Heart left ventricle (tissue), 16 donors: Measurements from ENCODE around the gene METTL4. TPM values are rescaled to one million over a fixed set of nuclear protein-coding genes. Genes with fewer than 3 reads are reported as not detected.

Experiments
- ATAC-seq, 4 donors: fragments of 200-7000 bp; cut with Tn5 transposase; one replicate each; pipeline ENCODE4 v1.9.1; 2020 to 2022; ENCODE audit warnings: moderate library complexity in 4 of 4, mild to moderate bottlenecking in 3 of 4, moderate number of reproducible peaks in 1 of 4
- DNase-seq, 5 donors: peaks; one replicate each; pipeline ENCODE4 v3.0.0-alpha.2; 2020
- H3K27ac ChIP-seq, 12 donors: fragments of 200-600 bp; sonication (generic) in 4 of 12; one replicate each; pipeline versions ENCODE4 v1.5.0 to v1.8.0; 2016 to 2022; ENCODE audit warnings: mild to moderate bottlenecking in 2 of 12
- H3K27me3 ChIP-seq, 9 donors: fragments of 200-600 bp; sonication (generic) in 2 of 9; one replicate each; pipeline versions ENCODE4 v1.5.1 to v1.8.0; 2016 to 2022; ENCODE audit warnings: mild to moderate bottlenecking in 3 of 9
- H3K36me3 ChIP-seq, 9 donors: fragments of 200-600 bp; sonication (generic) in 2 of 9; one replicate each; pipeline versions ENCODE4 v1.5.0 to v1.8.0; 2018 to 2022; ENCODE audit warnings: mild to moderate bottlenecking in 2 of 9
- H3K4me1 ChIP-seq, 12 donors: fragments of 200-600 bp; sonication (generic) in 4 of 12; one replicate each; pipeline versions ENCODE4 v1.5.0 to v1.8.0; 2016 to 2022; ENCODE audit warnings: mild to moderate bottlenecking in 3 of 12
- H3K4me3 ChIP-seq, 12 donors: fragments of 200-600 bp; sonication (generic) in 4 of 12; one replicate each; pipeline versions ENCODE4 v1.5.0 to v1.8.0; 2017 to 2022; ENCODE audit warnings: mild to moderate bottlenecking in 9 of 12, moderate library complexity in 4 of 12
- H3K9me3 ChIP-seq, 12 donors: fragments of 200-600 bp; sonication (generic) in 4 of 12; one replicate each; pipeline versions ENCODE4 v1.5.0 to v1.8.0; 2016 to 2022; ENCODE audit warnings: mild to moderate bottlenecking in 1 of 12
- POLR2A ChIP-seq, 2 donors: fragments of 450-650 bp; IDR thresholded peaks; one replicate each; pipeline ENCODE4 v1.6.1; 2017; ENCODE audit warnings: antibody characterized with exemption in 2 of 2, mild to moderate bottlenecking in 2 of 2, moderate library complexity in 2 of 2
- WGBS, 4 donors: extraction: QIAGEN DNeasy Blood & Tissue Kit in 2 of 4; methylation state at CpG; one replicate each; pipeline versions ENCODE4 v1.1.5 to v1.1.7; 2013 to 2018; 5-methylcytosine and 5-hydroxymethylcytosine counted together
- intact Hi-C, 10 donors: fragments of 100-400 bp; cut with DNase I; formaldehyde crosslinking; loops; one replicate each; pipeline versions ENCODE4 v1.11.1 to v1.14.2; 2022
- polyA plus RNA-seq, 2 donors: library from polyadenylated mRNA; stranded (reverse); fragments of 200-250 nt; gene quantifications; one replicate each; pipeline ENCODE4 v1.2.3, GENCODE V29; 2013
- total RNA-seq, 9 donors: library from RNA; depleted of rRNA in 2 of 9; stranded (reverse); fragments of >200 nt in 2 of 9; fragmentation: NEBNext Ultra II Directional in 3 of 9; extraction: Animal tissue kit (Norgen Biotek cat#: 25700) in 3 of 9; gene quantifications; one replicate each; pipeline versions ENCODE4 v1.1.0 to v1.2.4, GENCODE V29; 2016 to 2023
- TF ChIP-seq, protein P1 (sequence below), 12 donors: fragments of 200-600 bp; sonication (generic) in 4 of 12; IDR thresholded peaks; one replicate each; pipeline versions ENCODE4 v1.5.0 to v1.8.0; 2018 to 2022; ENCODE audit warnings: antibody characterized with exemption in 12 of 12, mild to moderate bottlenecking in 5 of 12
- donor health status: ischemic (EF 13 %, LVEDD 7.1; RV severe dilation, severe dysfunction).
- donor health status: healthy with polysubstance abuse.
- donor health status: DM: no; HTN: yes; CAD: no.
- donor health status: DM: no; HTN: no; CAD: no.
- donor health status: ischemic (EF 25% LVEDD 6.9; RV normal size, moderate dysfunction).
- donor health status: ischemic (EF 25% LVEDD 5.7; RV mildly dilated, moderate dysfunction).
- donor health status: healthy.
- donor health status: DM: yes; HTN: yes; CAD: no.
- donor health status: ischemic (EF 35%, LVEDD 5.7; RV mildly dilated, moderate dysfunction).
- donor health status: nonischemic (EF 11% LVEDD 7.7; RV severe dilation, severe dysfunction).
- donor health status: DM: yes; HTN: yes; CAD: no.
- donor health status: PGD.
- donor health status: ischemic (EF 29% LVEDD 5.4; RV normal size, mild dysfunction).
- donor health status: nonischemic (EF 23%, LVEDD 6.1; RV moderate dilation, normal function).

Gene METTL4
- total and polyA plus RNA-seq, 11 donors: 3.1 to 10.3 (median 5.8) TPM

DNA sequence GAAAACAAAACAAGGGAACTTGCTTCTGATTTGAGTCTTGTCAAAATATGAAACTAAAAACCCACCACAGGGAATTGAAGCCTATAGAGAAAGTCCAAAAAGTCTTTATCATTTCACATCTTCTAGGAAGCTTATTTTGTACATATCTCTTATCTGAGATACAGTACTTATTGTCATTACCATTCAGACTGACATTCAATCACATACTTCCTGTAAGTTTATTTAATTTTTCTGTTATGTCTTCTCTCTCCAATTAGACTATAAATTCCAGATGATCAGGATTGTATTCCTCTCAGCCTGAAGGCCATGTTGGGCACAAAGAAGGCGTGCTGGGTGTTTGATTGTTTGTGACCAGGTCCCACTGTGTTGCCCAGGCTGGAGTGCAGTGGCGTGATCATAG lies 59.2 kb downstream of the METTL4 start:
- WGBS, 4 donors: 93 to 97% (median 95%) methylated on average over 2 of the region's 2 CpGs
- H3K36me3 ChIP-seq: no peaks in the 10 kb centered on the region
- no peaks in the 10 kb centered on the region for H3K27me3 ChIP-seq
- TF ChIP-seq, protein P1, sequence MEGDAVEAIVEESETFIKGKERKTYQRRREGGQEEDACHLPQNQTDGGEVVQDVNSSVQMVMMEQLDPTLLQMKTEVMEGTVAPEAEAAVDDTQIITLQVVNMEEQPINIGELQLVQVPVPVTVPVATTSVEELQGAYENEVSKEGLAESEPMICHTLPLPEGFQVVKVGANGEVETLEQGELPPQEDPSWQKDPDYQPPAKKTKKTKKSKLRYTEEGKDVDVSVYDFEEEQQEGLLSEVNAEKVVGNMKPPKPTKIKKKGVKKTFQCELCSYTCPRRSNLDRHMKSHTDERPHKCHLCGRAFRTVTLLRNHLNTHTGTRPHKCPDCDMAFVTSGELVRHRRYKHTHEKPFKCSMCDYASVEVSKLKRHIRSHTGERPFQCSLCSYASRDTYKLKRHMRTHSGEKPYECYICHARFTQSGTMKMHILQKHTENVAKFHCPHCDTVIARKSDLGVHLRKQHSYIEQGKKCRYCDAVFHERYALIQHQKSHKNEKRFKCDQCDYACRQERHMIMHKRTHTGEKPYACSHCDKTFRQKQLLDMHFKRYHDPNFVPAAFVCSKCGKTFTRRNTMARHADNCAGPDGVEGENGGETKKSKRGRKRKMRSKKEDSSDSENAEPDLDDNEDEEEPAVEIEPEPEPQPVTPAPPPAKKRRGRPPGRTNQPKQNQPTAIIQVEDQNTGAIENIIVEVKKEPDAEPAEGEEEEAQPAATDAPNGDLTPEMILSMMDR (IDR thresholded peaks at IDR 0.05): no peak
- TF ChIP-seq POLR2A (IDR thresholded peaks at IDR 0.05): no peak
- ATAC-seq (no peak), DNase-seq (no peak)
- intact Hi-C loops: no loop called here
- peaks cover 0 to 20% (median 3%) of the 10 kb centered on the region in 12 donors for H3K4me1 ChIP-seq
- no peak overlapping the region for H3K27ac ChIP-seq
- no peaks in the 10 kb centered on the region for H3K9me3 ChIP-seq
- H3K4me3 ChIP-seq: no peak overlapping the region

DNA sequence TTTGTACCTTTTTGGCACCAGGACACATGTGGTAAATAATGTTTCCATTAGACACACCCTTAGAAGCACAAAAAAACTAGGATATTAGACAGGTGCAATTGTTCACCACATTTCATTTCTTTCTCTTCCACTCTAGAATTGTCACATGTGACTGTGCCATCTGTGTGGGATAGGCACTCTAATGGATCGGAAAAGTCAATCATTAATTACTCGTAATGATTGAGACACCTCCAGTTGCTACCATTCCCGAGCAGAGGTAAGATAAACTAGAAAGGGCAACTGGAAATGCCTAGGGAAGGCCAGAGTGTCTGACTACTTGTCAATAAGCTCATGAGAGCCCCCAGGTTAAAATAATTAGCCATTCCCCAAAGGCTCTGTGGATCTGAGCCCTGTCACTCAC lies 59.9 kb downstream of the METTL4 start:
- WGBS, 4 donors: 92 to 95% (median 93%) methylated on average over 3 of the region's 3 CpGs
- Histone ChIP-seq H3K4me1 (peaks cover 0 to 16% (median 3%) of the 10 kb centered on the region in 12 donors), H3K4me3 (no peak overlapping the region), H3K36me3 (no peaks in the 10 kb centered on the region), H3K27ac (no peak overlapping the region), H3K27me3 (no peaks in the 10 kb centered on the region), H3K9me3 (no peaks in the 10 kb centered on the region)
- intact Hi-C loops: no loop called here
- no peak for DNase-seq
- no peak for TF ChIP-seq POLR2A (IDR thresholded peaks at IDR 0.05)
- TF ChIP-seq, protein P1 (IDR thresholded peaks at IDR 0.05): no peak
- ATAC-seq: no peak

DNA sequence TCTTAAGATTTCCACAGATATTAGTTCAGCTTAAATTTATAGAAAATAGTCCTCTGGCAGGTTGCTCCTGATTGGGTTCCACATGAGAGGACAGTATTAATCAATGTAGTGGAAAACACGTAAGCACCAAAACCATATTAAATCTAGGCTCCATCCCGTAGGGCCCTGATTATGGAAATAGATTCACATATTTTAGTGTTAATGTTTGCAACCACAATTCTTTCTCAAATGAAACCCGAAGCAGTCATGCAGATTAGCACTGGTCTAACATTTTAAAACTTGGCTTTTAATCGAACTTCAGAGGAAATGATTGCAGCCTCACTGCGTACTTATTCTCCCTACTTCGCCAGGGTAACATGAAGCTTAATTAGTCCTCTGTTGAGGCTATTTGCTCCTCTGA lies 60.9 kb downstream of the METTL4 start:
- no peak overlapping the region for H3K27ac ChIP-seq
- peaks cover 0 to 7% (median 0%) of the 10 kb centered on the region in 12 donors for H3K4me1 ChIP-seq
- TF ChIP-seq POLR2A (IDR thresholded peaks at IDR 0.05): no peak
- TF ChIP-seq, protein P1 (IDR thresholded peaks at IDR 0.05): no peak
- no peak overlapping the region for H3K4me3 ChIP-seq
- H3K9me3 ChIP-seq: no peaks in the 10 kb centered on the region
- ATAC-seq: no peak
- intact Hi-C loops: no loop called here
- H3K27me3 ChIP-seq: no peaks in the 10 kb centered on the region
- 90 to 94% (median 91%) methylated on average over 6 of the region's 6 CpGs for WGBS, 4 donors
- DNase-seq: no peak
- H3K36me3 ChIP-seq: no peaks in the 10 kb centered on the region

DNA sequence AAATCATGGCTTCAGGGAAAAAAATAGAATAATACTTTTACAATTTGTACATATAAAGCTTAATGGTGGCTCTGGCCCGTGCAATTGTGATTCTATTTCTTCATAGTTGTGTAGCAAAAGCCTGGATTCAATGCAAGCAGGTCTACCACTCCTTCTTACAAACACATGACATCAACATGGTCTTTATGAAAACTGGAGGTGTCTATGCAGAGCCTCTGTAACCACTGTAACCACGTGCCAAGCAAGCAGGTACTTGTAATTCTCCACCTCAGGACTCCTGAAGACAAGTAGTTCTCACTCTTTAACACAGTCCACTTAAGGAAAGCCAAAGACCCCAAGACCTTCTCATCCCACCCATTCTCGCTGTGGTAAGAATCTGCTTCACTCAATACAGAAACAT lies 62.6 kb downstream of the METTL4 start:
- no peaks in the 10 kb centered on the region for H3K36me3 ChIP-seq
- TF ChIP-seq, protein P1 (IDR thresholded peaks at IDR 0.05): no peak
- no peak for TF ChIP-seq POLR2A (IDR thresholded peaks at IDR 0.05)
- intact Hi-C loops: no loop called here
- no peak overlapping the region for H3K4me3 ChIP-seq
- 85 to 93% (median 87%) methylated on average over 3 of the region's 3 CpGs for WGBS, 4 donors
- H3K27ac ChIP-seq: no peak overlapping the region
- ATAC-seq: no peak
- H3K4me1 ChIP-seq: no peaks in the 10 kb centered on the region
- H3K9me3 ChIP-seq: no peaks in the 10 kb centered on the region
- no peaks in the 10 kb centered on the region for H3K27me3 ChIP-seq
- DNase-seq: no peak
